ENCODE data around the gene TACR1. TPM values are rescaled to one million over a fixed set of nuclear protein-coding genes. Genes with fewer than 3 reads are reported as not detected.
"Not testable (repeated sequence)": the region's sequence is repeated elsewhere in the genome, so short reads cannot be mapped to it uniquely, and the experiment has no call there.

TACR1 gene
- total RNA-seq, 1 experiment from 2014 or later = not detected

- no TSS peak for BruUV-seq (replicated peaks)
- H3K27ac ChIP-seq (ENCODE audit: low read depth, low read length) = no peak overlapping the region
- H2AFZ ChIP-seq (ENCODE audit: low read depth, low read length, poor library complexity, severe bottlenecking) = no peak overlapping the region
- no peaks in the 10 kb centered on the region for H3K9me2 ChIP-seq (ENCODE audit: insufficient read depth)
- DNase-seq (ENCODE audit: low read depth, low spot score) (no peak), ATAC-seq (no peak)
- no peaks in the 10 kb centered on the region for H3K4me1 ChIP-seq (ENCODE audit: control insufficient read depth in 1 of 2, insufficient read depth in 2 of 2, low read length in 2 of 2)
- no peaks in the 10 kb centered on the region for H3K36me3 ChIP-seq (ENCODE audit: control insufficient read depth in 1 of 2, insufficient read depth in 2 of 2, low read length in 2 of 2)
- H4K20me1 ChIP-seq (ENCODE audit: insufficient read depth) = no peaks in the 10 kb centered on the region
- H3K4me3 ChIP-seq (replicated peaks in 1 of 2; ENCODE audit: low read depth in 1 of 2, low read length in 2 of 2) = no peak overlapping the region
- H3K9me3 ChIP-seq (ENCODE audit: control insufficient read depth in 1 of 2, insufficient read depth in 1 of 2, low read depth in 1 of 2, low read length in 2 of 2) = no peaks in the 10 kb centered on the region
- H3K9ac ChIP-seq (ENCODE audit: low read length) = no peak overlapping the region
- TF ChIP-seq FOSL1 (IDR thresholded peaks at IDR 0.05; ENCODE audit: low read depth) = no peak
- TF ChIP-seq, protein P1, sequence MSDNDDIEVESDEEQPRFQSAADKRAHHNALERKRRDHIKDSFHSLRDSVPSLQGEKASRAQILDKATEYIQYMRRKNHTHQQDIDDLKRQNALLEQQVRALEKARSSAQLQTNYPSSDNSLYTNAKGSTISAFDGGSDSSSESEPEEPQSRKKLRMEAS (IDR thresholded peaks at IDR 0.05) = no peak
- no peak for TF ChIP-seq ELF1 (IDR thresholded peaks at IDR 0.05; ENCODE audit: borderline replicate concordance, low read depth)
- TF ChIP-seq, protein P2, sequence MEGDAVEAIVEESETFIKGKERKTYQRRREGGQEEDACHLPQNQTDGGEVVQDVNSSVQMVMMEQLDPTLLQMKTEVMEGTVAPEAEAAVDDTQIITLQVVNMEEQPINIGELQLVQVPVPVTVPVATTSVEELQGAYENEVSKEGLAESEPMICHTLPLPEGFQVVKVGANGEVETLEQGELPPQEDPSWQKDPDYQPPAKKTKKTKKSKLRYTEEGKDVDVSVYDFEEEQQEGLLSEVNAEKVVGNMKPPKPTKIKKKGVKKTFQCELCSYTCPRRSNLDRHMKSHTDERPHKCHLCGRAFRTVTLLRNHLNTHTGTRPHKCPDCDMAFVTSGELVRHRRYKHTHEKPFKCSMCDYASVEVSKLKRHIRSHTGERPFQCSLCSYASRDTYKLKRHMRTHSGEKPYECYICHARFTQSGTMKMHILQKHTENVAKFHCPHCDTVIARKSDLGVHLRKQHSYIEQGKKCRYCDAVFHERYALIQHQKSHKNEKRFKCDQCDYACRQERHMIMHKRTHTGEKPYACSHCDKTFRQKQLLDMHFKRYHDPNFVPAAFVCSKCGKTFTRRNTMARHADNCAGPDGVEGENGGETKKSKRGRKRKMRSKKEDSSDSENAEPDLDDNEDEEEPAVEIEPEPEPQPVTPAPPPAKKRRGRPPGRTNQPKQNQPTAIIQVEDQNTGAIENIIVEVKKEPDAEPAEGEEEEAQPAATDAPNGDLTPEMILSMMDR (IDR thresholded peaks at IDR 0.05 in 2 of 3, conservative IDR thresholded peaks at IDR 0.05 in 1 of 3; ENCODE audit: borderline replicate concordance in 1 of 3, insufficient read depth in 1 of 3, low read depth in 2 of 3, low read length in 2 of 3) = no peak
- no peak for TF ChIP-seq YY1 (IDR thresholded peaks at IDR 0.05; ENCODE audit: extremely low read depth, insufficient replicate concordance, low read depth, low read length)
- no peak for TF ChIP-seq POLR2AphosphoS5 (IDR thresholded peaks at IDR 0.05; ENCODE audit: low read depth, low read length)
- no peak for TF ChIP-seq SP1 (IDR thresholded peaks at IDR 0.05; ENCODE audit: low read depth)
- no peak for TF ChIP-seq RAD21 (IDR thresholded peaks at IDR 0.05; ENCODE audit: low read depth)
- no peak for TF ChIP-seq JUND (IDR thresholded peaks at IDR 0.05)
- TF ChIP-seq ZFX (IDR thresholded peaks at IDR 0.05) = no peak
- no peak for TF ChIP-seq EGR1 (IDR thresholded peaks at IDR 0.05; ENCODE audit: low read depth)
- TF ChIP-seq SRF (IDR thresholded peaks at IDR 0.05; ENCODE audit: low read depth) = no peak
- TF ChIP-seq CEBPB (IDR thresholded peaks at IDR 0.05; ENCODE audit: low read depth) = no peak
- TF ChIP-seq SIN3A (IDR thresholded peaks at IDR 0.05; ENCODE audit: low read depth) = no peak
- no peaks in the 10 kb centered on the region for H3K79me2 ChIP-seq (ENCODE audit: insufficient read depth, low read length)
- H3K4me2 ChIP-seq (ENCODE audit: low read length) = no peak overlapping the region
- H3K27me3 ChIP-seq (ENCODE audit: insufficient read depth, low read length) = peaks cover 18% of the 10 kb centered on the region; the same call in 1 of the 2 replicates
- ChIA-PET RAD21 (ENCODE audit: low non-redundant PET in 1 of 2, low total read pairs in 2 of 2, uncharacterized antibody in 2 of 2, unreplicated experiment in 2 of 2) (no interaction called here), CTCF (interaction anchor here (1.7 kb wide), 2 partner anchors 10 to 569 kb away, joined by 4 read pairs; no protein-coding TSS in a partner anchor), POLR2A (no interaction called here)
- intact Hi-C loops (cut with micrococcal nuclease) = loop anchor here (10.0 kb wide), 2 partner anchors 124 to 364 kb away; no protein-coding TSS in a partner anchor
Measured at GRCh38 chr2:75058427-75058826, 140.9 kb downstream of the TACR1 start.

DNA sequence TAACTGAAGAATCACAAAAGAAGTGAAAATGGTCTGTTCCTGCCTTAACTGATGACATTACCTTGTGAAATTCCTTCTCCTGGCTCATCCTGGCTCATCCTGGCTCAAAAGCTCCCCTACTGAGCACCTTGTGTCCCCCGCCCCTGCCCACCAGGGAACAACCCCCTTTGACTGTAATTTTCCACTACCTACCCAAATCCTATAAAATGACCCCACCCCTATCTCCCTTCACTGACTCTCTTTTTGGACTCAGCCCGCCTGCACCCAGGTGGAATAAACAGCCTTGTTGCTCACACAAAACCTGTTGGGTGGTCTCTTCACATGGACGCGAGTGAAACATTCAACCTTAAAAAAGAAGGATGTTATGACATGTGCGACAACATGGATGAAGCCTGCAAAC, 142.2 kb downstream of the TACR1 start:
- CTCF ChIA-PET; POLR2A ChIA-PET; H2AFZ ChIP-seq (ENCODE audit: low read depth, low read length, poor library complexity, severe bottlenecking); H3K4me2 ChIP-seq (ENCODE audit: low read length); BruUV-seq (replicated peaks); H3K36me3 ChIP-seq (ENCODE audit: control insufficient read depth in 1 of 2, insufficient read depth in 2 of 2, low read length in 2 of 2); H3K27ac ChIP-seq (ENCODE audit: low read depth, low read length); RAD21 ChIA-PET (ENCODE audit: low non-redundant PET in 1 of 2, low total read pairs in 2 of 2, uncharacterized antibody in 2 of 2, unreplicated experiment in 2 of 2); H3K9ac ChIP-seq (ENCODE audit: low read length); H3K9me2 ChIP-seq (ENCODE audit: insufficient read depth); DNase-seq (ENCODE audit: low read depth, low spot score); H3K9me3 ChIP-seq (ENCODE audit: control insufficient read depth in 1 of 2, insufficient read depth in 1 of 2, low read depth in 1 of 2, low read length in 2 of 2); H3K4me1 ChIP-seq (ENCODE audit: control insufficient read depth in 1 of 2, insufficient read depth in 2 of 2, low read length in 2 of 2); ATAC-seq; H4K20me1 ChIP-seq (ENCODE audit: insufficient read depth); H3K4me3 ChIP-seq (replicated peaks in 1 of 2; ENCODE audit: low read depth in 1 of 2, low read length in 2 of 2); H3K79me2 ChIP-seq (ENCODE audit: insufficient read depth, low read length): not testable (repeated sequence)
- intact Hi-C loops (cut with micrococcal nuclease) = loop anchor here (10.0 kb wide), 2 partner anchors 122 to 362 kb away; no protein-coding TSS in a partner anchor
- peaks cover 18% of the 10 kb centered on the region; the same call in 1 of the 2 replicates for H3K27me3 ChIP-seq (ENCODE audit: insufficient read depth, low read length)

Data from HCT116 (cell line).